ENCODE data around the gene MYO15A.
A peak's percentile ranks its signal among the peaks of the same experiment; 100 is the strongest.

MYO15A gene

GRCh38 chr17:18108401-18109312 lies at the start of gene MYO15A:
Gene MYO15A (plus strand): TSS chr17:18108756. CDS start chr17:18118801, 10,045 bp downstream.
- no peak for DNase-seq

- DNase-seq, result no peak
Measured at GRCh38 chr17:18059283-18059682, 49.3 kb upstream of the MYO15A start.

GRCh38 chr17:18064053-18064452 lies 44.5 kb upstream of the MYO15A start:
- no peak for DNase-seq

- DNase-seq, result no peak
Measured at GRCh38 chr17:18065546-18065945, 43.0 kb upstream of the MYO15A start.

GRCh38 chr17:18066866-18067265 lies 41.7 kb upstream of the MYO15A start:
- DNase-seq, result no peak

- no peak for DNase-seq
Measured at GRCh38 chr17:18069101-18069500, 39.5 kb upstream of the MYO15A start.

- DNase-seq, result no peak
Measured at GRCh38 chr17:18070861-18071340, 37.7 kb upstream of the MYO15A start.

GRCh38 chr17:18071751-18072150 lies 36.8 kb upstream of the MYO15A start:
- DNase-seq, result no peak

GRCh38 chr17:18074566-18075272 lies 33.8 kb upstream of the MYO15A start:
- DNase-seq, result no peak

- no peak for DNase-seq
Measured at GRCh38 chr17:18076936-18077335, 31.6 kb upstream of the MYO15A start.

GRCh38 chr17:18079543-18079942 lies 29.0 kb upstream of the MYO15A start:
- DNase-seq, result no peak

GRCh38 chr17:18084256-18084655 lies 24.3 kb upstream of the MYO15A start:
- DNase-seq, result no peak

- DNase-seq, result peak; percentile 86 to 92
Measured at GRCh38 chr17:18087610-18088491, 20.7 kb upstream of the MYO15A start, which contains the start of gene DRG2. Gene DRG2 (plus strand): TSS chr17:18087948. CDS start chr17:18088024, 76 bp downstream.

GRCh38 chr17:18089613-18090012 lies 18.9 kb upstream of the MYO15A start:
- no peak for DNase-seq

GRCh38 chr17:18093616-18094408 lies 14.7 kb upstream of the MYO15A start:
- no peak for DNase-seq

GRCh38 chr17:18094409-18094807 lies 14.1 kb upstream of the MYO15A start:
- DNase-seq, result no peak

- no peak for DNase-seq
Measured at GRCh38 chr17:18099516-18099915, 9.0 kb upstream of the MYO15A start.

GRCh38 chr17:18100616-18101015 lies 7.9 kb upstream of the MYO15A start:
- DNase-seq, result no peak

- no peak for DNase-seq
Measured at GRCh38 chr17:18101828-18102227, 6.7 kb upstream of the MYO15A start.

GRCh38 chr17:18102640-18103039 lies 5.9 kb upstream of the MYO15A start:
- DNase-seq, result no peak

GRCh38 chr17:18105027-18105426 lies 3.5 kb upstream of the MYO15A start:
- DNase-seq, result no peak

- no peak for DNase-seq
Measured at GRCh38 chr17:18105595-18105994, 3.0 kb upstream of the MYO15A start.
